ENCODE results near the gene ADAMTSL2.

The ADAMTSL2 gene

DNA sequence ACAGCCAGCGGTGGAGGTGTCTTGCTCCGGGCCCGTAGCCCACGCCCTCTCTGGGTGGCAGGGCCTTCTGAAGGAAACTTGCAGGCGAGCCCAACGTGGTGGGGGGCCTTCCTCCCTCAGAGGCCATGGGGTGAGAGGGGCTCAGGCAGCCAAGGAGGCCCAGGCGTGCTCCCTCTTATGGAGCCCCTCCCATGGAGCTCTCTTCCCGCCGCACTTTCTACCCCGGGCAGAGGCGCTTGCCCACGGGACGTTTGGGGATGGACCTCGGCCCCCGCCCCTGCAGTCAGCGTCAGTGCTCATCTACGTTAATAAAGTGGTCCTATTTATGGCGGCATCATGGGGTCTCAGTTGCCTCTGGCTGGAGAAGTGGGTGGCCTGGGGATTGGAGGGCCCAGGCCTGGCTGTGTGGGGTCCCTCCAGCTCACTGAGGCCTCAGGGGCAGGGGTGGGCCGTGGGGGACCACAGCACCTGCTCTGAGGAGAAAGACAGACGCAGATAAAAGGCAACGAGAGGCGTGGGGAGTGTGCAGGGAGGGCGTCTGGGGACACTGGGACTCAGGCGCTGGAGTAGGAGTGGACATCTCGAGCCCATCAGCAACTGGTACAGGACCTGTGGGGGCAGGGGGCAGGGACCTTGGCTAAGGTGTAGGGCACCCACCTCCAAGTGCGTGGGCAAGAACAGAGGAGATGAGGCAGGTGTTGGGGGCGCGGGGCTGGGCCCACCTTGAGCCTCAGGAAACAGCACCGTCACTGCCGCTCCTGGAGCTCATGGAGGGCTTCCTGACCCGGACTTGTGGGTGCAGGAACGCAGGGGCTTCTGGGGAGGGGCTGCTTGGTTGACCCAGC lies 40.9 kb downstream of the ADAMTSL2 start:
- DNase-seq (ENCODE audit: low read depth), result no peak

DNA sequence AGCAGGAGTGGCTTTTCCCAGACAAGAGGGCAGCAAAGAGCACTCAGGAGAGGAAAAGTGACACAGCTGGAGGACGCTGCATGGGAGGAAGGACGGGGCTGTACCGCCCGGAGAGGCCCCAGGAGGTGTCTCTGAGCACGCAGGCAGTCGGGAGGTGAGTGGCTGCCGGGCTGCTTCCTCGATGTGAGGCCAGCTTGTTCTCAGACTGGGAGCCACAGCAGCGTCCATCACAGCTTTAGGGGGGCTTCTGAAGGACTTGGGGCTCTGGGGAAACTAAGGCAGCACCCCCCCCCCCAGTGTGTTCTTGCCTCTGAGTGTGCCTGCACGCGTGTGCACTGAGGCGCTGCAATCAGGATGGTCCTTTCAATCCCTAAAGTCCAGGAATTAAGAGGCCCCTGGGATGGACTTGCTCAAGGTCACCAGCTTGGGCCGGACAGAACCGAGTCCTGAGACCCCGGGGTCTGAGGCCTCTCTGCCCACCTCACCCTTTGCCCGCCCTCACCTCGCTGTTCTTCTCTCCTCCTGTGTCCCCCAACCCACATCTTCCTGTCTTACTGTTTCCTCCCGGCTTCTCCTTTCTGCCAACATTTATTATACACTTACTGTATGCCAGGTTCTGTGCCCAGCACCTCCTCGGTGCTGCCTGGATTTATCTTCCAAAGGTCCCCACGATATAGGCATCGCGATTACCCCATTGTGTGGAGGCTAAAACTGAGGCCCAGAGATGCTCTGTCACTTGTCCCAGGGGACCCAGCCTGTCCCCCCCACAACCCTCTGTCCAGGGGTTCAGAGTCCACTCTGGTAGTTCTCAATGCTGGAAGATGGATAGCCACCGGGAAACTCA lies 41.7 kb downstream of the ADAMTSL2 start:
- DNase-seq (ENCODE audit: low read depth), result no peak

DNA sequence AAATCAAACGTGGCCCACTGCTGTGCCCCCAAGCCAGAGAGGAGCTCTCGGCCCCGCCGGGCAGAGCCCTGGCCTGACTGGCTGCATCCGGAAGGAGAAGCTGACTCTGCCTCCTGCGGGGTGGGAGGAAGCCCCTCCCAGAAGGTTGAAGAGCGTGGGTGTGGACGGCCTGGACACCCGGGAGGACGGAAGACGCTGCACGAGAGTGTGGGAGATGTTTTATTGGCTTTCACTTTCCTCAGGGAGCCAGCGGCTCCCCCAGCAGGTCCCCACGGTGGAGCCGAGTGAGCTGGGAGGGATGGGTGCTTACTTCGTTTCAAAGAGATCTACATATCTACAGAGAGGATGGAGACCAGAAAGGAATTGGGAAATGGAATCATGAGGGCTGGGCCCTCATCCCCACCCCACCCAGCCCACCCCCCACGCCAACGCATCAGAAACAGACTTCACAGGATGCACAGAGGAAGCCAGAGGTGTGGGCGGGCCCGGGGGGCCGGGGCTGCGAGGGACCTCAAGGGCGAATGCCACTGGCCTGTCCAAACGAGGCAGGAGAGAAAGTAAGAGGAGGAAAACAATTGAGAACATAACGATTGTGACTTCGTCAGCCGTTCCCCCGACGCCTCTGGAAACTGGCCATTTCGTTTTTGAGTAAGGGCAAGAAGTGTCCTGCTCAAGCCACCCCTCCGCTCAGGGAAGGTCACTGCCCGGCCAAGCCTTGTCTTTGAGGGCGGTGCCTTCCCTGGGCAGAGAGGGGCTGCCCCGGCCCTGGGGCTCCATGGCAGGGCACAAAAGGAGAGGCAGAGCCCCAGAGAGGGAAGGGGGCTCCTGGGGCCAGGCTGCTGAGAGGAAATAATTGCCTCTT lies 42.6 kb downstream of the ADAMTSL2 start:
- no peak for DNase-seq (ENCODE audit: low read depth)

- DNase-seq (ENCODE audit: low read depth), result no peak
Measured at GRCh38 chr9:133577737-133578112, 43.2 kb downstream of the ADAMTSL2 start.

DNA sequence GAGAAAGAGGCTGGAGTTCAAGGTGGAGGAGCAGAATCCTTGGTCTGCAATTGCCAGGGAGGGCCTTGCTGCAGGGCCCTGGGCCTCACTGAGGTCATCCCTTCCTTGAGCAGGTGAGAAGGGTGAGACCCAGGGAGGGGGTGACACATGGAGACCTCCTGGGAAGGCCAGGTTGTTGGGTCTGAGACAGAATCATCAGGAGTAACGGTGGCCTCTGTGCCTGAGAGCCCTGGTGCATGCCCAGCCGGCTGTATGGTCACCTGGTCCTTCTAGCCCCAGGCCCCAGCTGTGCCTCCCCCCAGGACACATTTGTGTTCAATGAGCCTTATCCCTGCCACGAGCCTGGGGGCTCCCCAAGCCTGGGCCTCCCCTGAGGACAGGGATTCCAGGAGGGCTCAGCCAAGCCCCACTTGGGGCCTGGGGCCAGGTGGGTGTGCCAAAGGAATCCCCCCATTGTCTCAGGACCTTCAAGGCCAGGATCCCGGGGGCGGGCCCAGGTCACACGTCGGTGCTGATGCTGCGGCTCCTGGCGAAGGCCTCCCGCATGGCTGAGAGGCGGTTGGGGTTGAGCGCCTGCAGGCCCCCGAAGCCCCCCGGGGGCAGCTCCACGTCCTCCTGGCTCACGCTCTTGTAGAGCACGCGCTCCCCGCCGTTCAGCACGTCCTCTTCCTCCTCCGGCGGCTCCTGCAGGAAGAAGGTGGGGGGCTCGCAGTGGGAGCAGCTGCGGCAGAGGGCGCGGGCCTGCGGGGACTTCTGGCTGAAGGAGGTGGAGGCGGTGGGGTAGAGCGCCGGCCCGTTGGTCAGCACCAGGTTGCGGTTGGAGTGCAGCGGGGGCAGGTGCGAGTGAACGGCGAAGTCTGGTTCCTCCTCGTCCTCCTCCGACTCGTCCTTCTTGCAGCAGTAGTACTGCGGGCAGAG lies 44.3 kb downstream of the ADAMTSL2 start:
- no peak for DNase-seq (ENCODE audit: low read depth)

DNA sequence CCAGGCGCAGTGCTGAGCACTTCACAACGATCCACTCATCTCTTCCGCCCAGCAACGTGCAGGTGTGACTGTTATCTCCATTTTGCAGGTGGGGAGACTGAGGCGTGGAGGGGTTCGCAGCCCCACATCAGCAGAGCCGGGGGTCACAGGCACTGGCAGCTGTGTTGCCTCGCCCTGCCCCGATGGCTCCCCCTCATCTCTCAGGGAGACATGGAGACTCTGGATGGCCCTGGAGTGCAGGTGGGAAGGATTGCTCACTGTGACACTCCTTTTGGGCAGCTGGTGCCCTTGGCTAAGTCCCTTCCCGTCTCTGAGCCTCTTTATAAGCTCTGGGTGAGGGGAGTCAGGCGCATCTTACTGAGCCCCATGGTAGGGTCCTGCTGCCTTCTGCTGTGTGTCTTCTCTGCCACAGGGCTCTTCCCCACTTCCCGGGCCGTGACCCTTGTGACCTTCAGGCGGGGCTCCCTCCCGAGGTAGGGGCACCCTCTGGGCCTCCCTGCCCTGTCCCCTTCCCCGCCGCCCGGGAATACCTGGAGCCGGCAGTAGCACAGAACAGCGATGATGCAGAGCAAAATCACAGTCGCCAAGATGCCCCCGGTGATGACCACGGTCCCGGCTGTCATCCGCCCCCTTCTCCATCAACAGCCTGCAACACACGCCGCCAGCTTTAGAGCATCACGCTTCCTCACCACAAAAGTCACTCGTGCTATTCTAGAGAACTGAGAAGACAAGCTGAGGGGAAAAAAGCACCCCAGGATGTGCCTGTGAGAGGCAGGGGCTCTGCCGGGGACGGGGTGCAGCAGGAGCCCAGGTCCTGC lies 45.3 kb downstream of the ADAMTSL2 start:
- DNase-seq (ENCODE audit: low read depth), result no peak

- no peak for DNase-seq (ENCODE audit: low read depth)
Measured at GRCh38 chr9:133580419-133580738, 45.9 kb downstream of the ADAMTSL2 start.

- no peak for DNase-seq (ENCODE audit: low read depth)
Measured at GRCh38 chr9:133581011-133581410, 46.5 kb downstream of the ADAMTSL2 start.

- DNase-seq (ENCODE audit: low read depth), result no peak
Measured at GRCh38 chr9:133581513-133582343, 47.2 kb downstream of the ADAMTSL2 start.

DNA sequence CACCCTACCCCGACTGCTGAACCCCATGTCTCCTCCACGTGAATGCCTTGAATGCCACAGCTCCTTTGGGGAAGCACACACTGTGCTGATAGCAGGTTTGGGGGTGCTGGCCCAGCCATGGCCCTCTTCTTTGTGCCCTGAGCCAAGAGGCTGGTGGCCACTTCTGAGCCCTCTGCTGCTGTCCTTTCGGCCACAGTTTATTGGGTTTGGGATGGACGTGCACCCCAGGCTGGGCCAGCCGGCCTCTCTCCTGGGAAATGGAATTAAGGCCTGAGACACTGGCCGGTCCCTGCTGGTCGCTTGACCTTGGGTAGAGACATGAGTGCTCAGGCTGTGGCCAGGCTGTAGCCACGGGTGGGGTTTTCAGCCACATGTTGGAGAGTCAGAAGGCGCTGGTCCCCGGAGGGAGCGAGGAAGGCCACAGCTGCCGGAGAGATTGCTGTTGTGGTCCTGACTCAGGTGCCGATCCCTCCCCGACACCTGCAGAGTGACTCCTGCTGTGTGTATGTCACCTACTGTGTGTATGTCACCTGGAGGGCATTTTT lies 48.1 kb downstream of the ADAMTSL2 start:
- no peak for DNase-seq (ENCODE audit: low read depth)

- DNase-seq (ENCODE audit: low read depth), result no peak
Measured at GRCh38 chr9:133583111-133583510, 48.6 kb downstream of the ADAMTSL2 start.

GRCh38 chr9:133583586-133583985 lies 49.1 kb downstream of the ADAMTSL2 start:
- DNase-seq (ENCODE audit: low read depth), result no peak

DNA sequence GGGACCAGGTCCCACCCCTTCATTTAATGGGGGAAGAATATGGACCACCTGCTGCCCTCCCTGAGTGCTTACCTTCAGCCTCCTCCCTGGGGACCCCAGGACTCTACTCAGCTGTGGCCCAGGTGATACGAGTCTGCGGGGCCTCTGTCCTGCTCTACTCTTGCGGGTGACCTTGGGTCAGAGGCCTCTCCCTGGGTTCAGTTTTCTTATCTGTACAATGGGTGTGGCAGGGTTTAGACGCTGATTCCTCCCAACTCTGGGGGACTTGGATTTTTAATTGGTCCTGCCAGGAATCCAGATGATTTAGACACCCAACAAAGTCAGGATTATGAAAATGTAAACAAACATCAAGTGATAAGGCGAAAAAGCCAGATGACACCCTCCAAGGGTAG lies 49.7 kb downstream of the ADAMTSL2 start:
- no peak for DNase-seq (ENCODE audit: low read depth)

- no peak for DNase-seq (ENCODE audit: low read depth)
Measured at GRCh38 chr9:133584559-133585476, 50.3 kb downstream of the ADAMTSL2 start.

- DNase-seq (ENCODE audit: low read depth), result no peak
Measured at GRCh38 chr9:133585481-133586351, 51.2 kb downstream of the ADAMTSL2 start.

GRCh38 chr9:133587051-133587450 lies 52.5 kb downstream of the ADAMTSL2 start:
- DNase-seq (ENCODE audit: low read depth), result no peak

GRCh38 chr9:133587466-133587865 lies 53.0 kb downstream of the ADAMTSL2 start:
- no peak for DNase-seq (ENCODE audit: low read depth)

Measured in HS-5 (cell line).